GM18499 (cell line): Measurements from ENCODE around the gene SRCAP.

Experiments used
- ATAC-seq: cut with Tn5 transposase; IDR thresholded peaks from one replicate; pipeline ENCODE4 v1.9.1; 2021; ENCODE audit warnings: moderate number of reproducible peaks; ENCODE audit not compliant: insufficient read depth, unreplicated experiment

SRCAP gene

GRCh38 chr16:30698816-30699614 is at the start of gene SRCAP:
Gene SRCAP (plus strand): TSS chr16:30699171. CDS start chr16:30700825, 1,654 bp downstream.
- ATAC-seq, result peak; percentile 18

- ATAC-seq, result no peak
These were observed 49.1 kb upstream of the SRCAP start for GRCh38 chr16:30649725-30650368.

- peak; percentile 67 for ATAC-seq
These were observed 48.4 kb upstream of the SRCAP start, which contains the start of gene PRR14 for GRCh38 chr16:30650369-30651123. Gene PRR14 (plus strand): TSS chr16:30650960. CDS start chr16:30651646, 686 bp downstream.

GRCh38 chr16:30651124-30652004 is 47.6 kb upstream of the SRCAP start:
- ATAC-seq, result no peak

GRCh38 chr16:30652005-30652296 is 47.0 kb upstream of the SRCAP start:
- no peak for ATAC-seq

- no peak for ATAC-seq
These were observed 46.3 kb upstream of the SRCAP start for GRCh38 chr16:30652718-30653117.

- ATAC-seq, result no peak
These were observed 44.1 kb upstream of the SRCAP start for GRCh38 chr16:30654856-30655255.

GRCh38 chr16:30655815-30656347 is 43.1 kb upstream of the SRCAP start:
- ATAC-seq, result no peak

GRCh38 chr16:30656388-30656787 is 42.6 kb upstream of the SRCAP start:
- no peak for ATAC-seq

GRCh38 chr16:30656974-30657865 is 41.8 kb upstream of the SRCAP start:
- ATAC-seq, result no peak

- peak; percentile 64 for ATAC-seq
These were observed 40.9 kb upstream of the SRCAP start, which contains the start of gene FBRS for GRCh38 chr16:30657866-30658730. Gene FBRS (plus strand): TSS chr16:30658431. CDS start chr16:30659519, 1,088 bp downstream.

- peak; percentile 29 for ATAC-seq
These were observed 40.1 kb upstream of the SRCAP start for GRCh38 chr16:30658731-30659506.

GRCh38 chr16:30659507-30660423 is 39.2 kb upstream of the SRCAP start:
- no peak for ATAC-seq

GRCh38 chr16:30660424-30661261 is 38.3 kb upstream of the SRCAP start:
- ATAC-seq, result no peak

GRCh38 chr16:30662449-30662848 is 36.5 kb upstream of the SRCAP start:
- ATAC-seq, result no peak
